CD14-positive monocyte (primary cell): ENCODE results near the gene P4HB. TPM values are rescaled to one million over a fixed set of nuclear protein-coding genes. Genes with fewer than 3 reads are reported as not detected.

Experiments
- DNase-seq, 3 donors: peaks; one replicate each; pipeline ENCODE4 v3.0.0-alpha.2; 2011 to 2022
- H2AFZ ChIP-seq: 2 replicates; pipeline ENCODE4 v1.6.0; 2012; ENCODE audit warnings: mild to moderate bottlenecking, low read depth, low read length, inconsistent platforms; ENCODE audit not compliant: insufficient read depth, poor library complexity, severe bottlenecking
- H3K27ac ChIP-seq, 2 donors: 1 replicate in 1 of 2; 2 replicates in 1 of 2; pipeline ENCODE4 v1.5.1; 2012 to 2013; ENCODE audit warnings: low read length in 2 of 2, control low read depth in 1 of 2, inconsistent platforms in 1 of 2, low read depth in 1 of 2, mild to moderate bottlenecking in 1 of 2
- H3K27me3 ChIP-seq, 2 donors: one replicate each; pipeline versions ENCODE4 v1.6.0 to v1.6.1; 2011 to 2013; ENCODE audit warnings: low read length in 2 of 2; ENCODE audit not compliant: control insufficient read depth in 2 of 2, insufficient read depth in 2 of 2
- H3K36me3 ChIP-seq, 2 donors: replicated peaks in 1 of 2; 1 replicate in 1 of 2; 2 replicates in 1 of 2; pipeline versions ENCODE4 v1.5.1 to v1.6.1; 2012 to 2013; ENCODE audit warnings: low read length in 2 of 2, control low read depth in 1 of 2, inconsistent platforms in 1 of 2, mild to moderate bottlenecking in 1 of 2; ENCODE audit not compliant: insufficient read depth in 2 of 2, control insufficient read depth in 1 of 2
- H3K4me1 ChIP-seq, 2 donors: 1 replicate in 1 of 2; 2 replicates in 1 of 2; pipeline versions ENCODE4 v1.5.1 to v1.6.1; 2012 to 2013; ENCODE audit warnings: low read length in 2 of 2, control low read depth in 1 of 2, inconsistent platforms in 1 of 2, mild to moderate bottlenecking in 1 of 2, moderate library complexity in 1 of 2; ENCODE audit not compliant: insufficient read depth in 2 of 2, control insufficient read depth in 1 of 2
- H3K4me2 ChIP-seq: replicated peaks from 2 replicates; pipeline ENCODE3; 2012; ENCODE audit warnings: low read length, moderate library complexity, mild to moderate bottlenecking; ENCODE audit not compliant: poor library complexity, severe bottlenecking; ENCODE audit errors: extremely low read depth
- H3K4me3 ChIP-seq, 3 experiments: fragments of 200-600 bp in 1 of 3; sonication (generic) in 1 of 3; replicated peaks in 1 of 3; 1 replicate in 2 of 3; 2 replicates in 1 of 3; pipeline ENCODE4 v1.5.1; 2011 to 2013; ENCODE audit warnings: low read length in 3 of 3, mild to moderate bottlenecking in 3 of 3, control low read depth in 2 of 3, low read depth in 2 of 3, inconsistent platforms in 1 of 3, moderate library complexity in 1 of 3
- H3K79me2 ChIP-seq: 2 replicates; pipeline ENCODE4 v1.6.0; 2012; ENCODE audit warnings: mild to moderate bottlenecking, control low read depth, inconsistent platforms, low read length, moderate library complexity; ENCODE audit not compliant: insufficient read depth
- H3K9ac ChIP-seq: 2 replicates; pipeline ENCODE4 v1.6.0; 2017; ENCODE audit warnings: low read length, mild to moderate bottlenecking; ENCODE audit not compliant: insufficient read depth, poor library complexity, severe bottlenecking
- H3K9me3 ChIP-seq, 2 donors: replicated peaks in 1 of 2; 1 replicate in 1 of 2; 2 replicates in 1 of 2; pipeline versions ENCODE4 v1.5.1 to v1.6.1; 2012 to 2013; ENCODE audit warnings: low read length in 2 of 2, control low read depth in 1 of 2; ENCODE audit not compliant: control insufficient read depth in 1 of 2, insufficient read depth in 1 of 2
- H4K20me1 ChIP-seq: 2 replicates; pipeline ENCODE4 v1.6.0; 2012; ENCODE audit warnings: mild to moderate bottlenecking, low read length, control low read depth, moderate library complexity; ENCODE audit not compliant: insufficient read depth
- H3K27ac Mint-ChIP-seq, 7 donors: one replicate each; pipeline ENCODE4 v1.8.0; 2020; ENCODE audit warnings: mild to moderate bottlenecking in 7 of 7, mixed read lengths in 7 of 7, moderate library complexity in 6 of 7, inconsistent platforms in 2 of 7
- H3K27me3 Mint-ChIP-seq, 3 donors: one replicate each; pipeline ENCODE4 v1.8.0; 2021 to 2022; ENCODE audit warnings: low read depth in 3 of 3, mild to moderate bottlenecking in 3 of 3, mixed read lengths in 3 of 3, moderate library complexity in 3 of 3, inconsistent platforms in 1 of 3
- H3K36me3 Mint-ChIP-seq, 2 donors: one replicate each; pipeline ENCODE4 v1.8.0; 2020; ENCODE audit warnings: mixed read lengths in 2 of 2, inconsistent platforms in 1 of 2, mild to moderate bottlenecking in 1 of 2
- H3K4me1 Mint-ChIP-seq: one replicate; pipeline ENCODE4 v1.8.0; 2020; ENCODE audit warnings: mild to moderate bottlenecking, mixed read lengths
- H3K4me3 Mint-ChIP-seq, 2 donors: one replicate each; pipeline ENCODE4 v1.8.0; 2020; ENCODE audit warnings: mild to moderate bottlenecking in 2 of 2, mixed read lengths in 2 of 2, moderate library complexity in 1 of 2
- H3K9me3 Mint-ChIP-seq, 7 donors: one replicate each; pipeline ENCODE4 v1.8.0; 2020 to 2022; ENCODE audit warnings: mixed read lengths in 7 of 7, mild to moderate bottlenecking in 6 of 7, moderate library complexity in 6 of 7, inconsistent platforms in 2 of 7
- CTCF ChIP-seq: fragments of 200-600 bp; IDR thresholded peaks from one replicate; pipeline ENCODE4 v1.8.0; 2022; ENCODE audit warnings: antibody characterized with exemption, mild to moderate bottlenecking
- WGBS: methylation state at CpG from one replicate; pipeline ENCODE4 v1.1.5; 2013; ENCODE audit warnings: missing lambda C conversion rate; ENCODE audit not compliant: insufficient coverage; 5-methylcytosine and 5-hydroxymethylcytosine counted together
- intact Hi-C, 2 donors: fragments of 100-400 bp; cut with micrococcal nuclease; formaldehyde crosslinking; loops; one replicate each; pipeline versions ENCODE4 v1.15.0 to v1.15.1; 2023
- polyA plus RNA-seq, 3 donors: library from polyadenylated mRNA; depleted of rRNA in 1 of 3; unstranded in 2 of 3; stranded (reverse) in 1 of 3; fragments of 300-500 nt in 2 of 3; fragments of >200 nt in 1 of 3; fragmentation: Illumina TruSeq in 2 of 3; gene quantifications; 1 replicate in 2 of 3; 2 replicates in 1 of 3; pipeline ENCODE4 v1.2.3, GENCODE V29; 2012 to 2021

Gene P4HB
- polyA plus RNA-seq, 3 donors = 108 to 297 (median 291) TPM

GRCh38 chr17:81884520-81884919 lies 24.2 kb upstream of the P4HB start:
- no peak for TF ChIP-seq CTCF
- Histone ChIP-seq H3K27ac (peak overlapping the region in 1 of 2 donors; percentile 2), H3K4me1 (no peaks in the 10 kb centered on the region), H3K79me2 (peaks cover 32% of the 10 kb centered on the region), H4K20me1 (peaks cover 35% of the 10 kb centered on the region), H3K27me3 (no peaks in the 10 kb centered on the region), H3K4me2 (no peak overlapping the region), H3K36me3 (peaks cover 67 to 84% of the 10 kb centered on the region in 2 donors), H3K9ac (no peak overlapping the region), H3K4me3 (no peak overlapping the region), H3K9me3 (no peaks in the 10 kb centered on the region), H2AFZ (no peak overlapping the region)
- Mint-ChIP-seq H3K4me1 (no peaks in the 10 kb centered on the region), H3K4me3 (no peak overlapping the region), H3K9me3 (no peaks in the 10 kb centered on the region), H3K27me3 (peaks cover 0 to 3% (median 0%) of the 10 kb centered on the region in 3 donors), H3K36me3 (peaks cover 58 to 94% of the 10 kb centered on the region in 2 donors), H3K27ac (peak overlapping the region in 5 of 7 donors; percentile 25 to 83 (median 43))
- WGBS = 87% methylated on average over 11 of the region's 11 CpGs
- DNase-seq = no peak
- intact Hi-C loops = no loop called here

- Mint-ChIP-seq H3K4me1 (no peaks in the 10 kb centered on the region), H3K27ac (peak overlapping the region in 1 of 7 donors; percentile 22), H3K36me3 (peaks cover 32 to 64% of the 10 kb centered on the region in 2 donors), H3K27me3 (peaks cover 0 to 4% (median 1%) of the 10 kb centered on the region in 3 donors), H3K9me3 (no peaks in the 10 kb centered on the region), H3K4me3 (no peak overlapping the region)
- H3K4me1 ChIP-seq = no peaks in the 10 kb centered on the region
- H3K9ac ChIP-seq = no peak overlapping the region
- H3K27me3 ChIP-seq = no peaks in the 10 kb centered on the region
- no peak for TF ChIP-seq CTCF
- no peak overlapping the region for H2AFZ ChIP-seq
- H3K4me2 ChIP-seq = no peak overlapping the region
- no peaks in the 10 kb centered on the region for H3K9me3 ChIP-seq
- no peak overlapping the region for H3K27ac ChIP-seq
- no peak overlapping the region for H3K4me3 ChIP-seq
- DNase-seq = no peak
- H3K36me3 ChIP-seq = peaks cover 29 to 49% of the 10 kb centered on the region in 2 donors
- intact Hi-C loops = no loop called here
- WGBS = 89% methylated on average over 4 of the region's 5 CpGs
- peaks cover 1% of the 10 kb centered on the region for H4K20me1 ChIP-seq
- H3K79me2 ChIP-seq = no peaks in the 10 kb centered on the region
These were observed 18.8 kb upstream of the P4HB start for GRCh38 chr17:81879121-81879520.
